Neural progenitor cell (in vitro differentiated cells): ENCODE measurements around the gene CCDC178.

Experiments
- EZH2phosphoT487 ChIP-seq: fragments of 200-600 bp; sonication (generic); IDR thresholded peaks from 2 replicates; pipeline ENCODE4 v1.6.1; 2017; ENCODE audit warnings: antibody characterized with exemption
- TF ChIP-seq, protein P1 (sequence below): fragments of 200-600 bp; sonication (generic); IDR thresholded peaks from 2 replicates; pipeline ENCODE4 v1.5.1; 2017; ENCODE audit warnings: antibody characterized with exemption, mild to moderate bottlenecking

DNA sequence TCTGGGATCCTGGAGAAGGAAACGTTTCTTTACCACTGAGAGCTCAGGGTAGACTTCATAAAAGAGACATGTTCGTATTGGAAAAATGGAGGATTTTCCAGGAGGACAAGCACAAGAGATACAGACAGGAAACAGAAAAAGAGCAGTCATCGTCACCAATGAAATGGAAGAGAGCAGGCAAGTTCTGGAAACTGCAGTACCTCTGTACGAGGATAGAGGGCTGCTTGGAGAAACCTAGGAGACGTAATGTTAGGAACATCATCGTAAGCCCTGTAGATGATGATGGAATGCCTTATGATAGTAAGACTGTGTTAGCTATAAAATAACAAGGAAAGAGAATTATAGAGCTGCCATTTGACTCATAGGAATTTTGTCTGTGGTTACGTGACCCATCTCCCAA lies 546.6 kb downstream of the CCDC178 start:
- TF ChIP-seq, protein P1, sequence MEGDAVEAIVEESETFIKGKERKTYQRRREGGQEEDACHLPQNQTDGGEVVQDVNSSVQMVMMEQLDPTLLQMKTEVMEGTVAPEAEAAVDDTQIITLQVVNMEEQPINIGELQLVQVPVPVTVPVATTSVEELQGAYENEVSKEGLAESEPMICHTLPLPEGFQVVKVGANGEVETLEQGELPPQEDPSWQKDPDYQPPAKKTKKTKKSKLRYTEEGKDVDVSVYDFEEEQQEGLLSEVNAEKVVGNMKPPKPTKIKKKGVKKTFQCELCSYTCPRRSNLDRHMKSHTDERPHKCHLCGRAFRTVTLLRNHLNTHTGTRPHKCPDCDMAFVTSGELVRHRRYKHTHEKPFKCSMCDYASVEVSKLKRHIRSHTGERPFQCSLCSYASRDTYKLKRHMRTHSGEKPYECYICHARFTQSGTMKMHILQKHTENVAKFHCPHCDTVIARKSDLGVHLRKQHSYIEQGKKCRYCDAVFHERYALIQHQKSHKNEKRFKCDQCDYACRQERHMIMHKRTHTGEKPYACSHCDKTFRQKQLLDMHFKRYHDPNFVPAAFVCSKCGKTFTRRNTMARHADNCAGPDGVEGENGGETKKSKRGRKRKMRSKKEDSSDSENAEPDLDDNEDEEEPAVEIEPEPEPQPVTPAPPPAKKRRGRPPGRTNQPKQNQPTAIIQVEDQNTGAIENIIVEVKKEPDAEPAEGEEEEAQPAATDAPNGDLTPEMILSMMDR: peak; percentile 39
- TF ChIP-seq EZH2phosphoT487: no peak
